ENCODE measurements around the gene CHRNA4.

Gene CHRNA4

GRCh38 chr20:63396300-63396699 is 35.2 kb upstream of the CHRNA4 start:
- Histone ChIP-seq H3K4me1 (ENCODE audit: control insufficient read depth, low read length) (no peaks in the 10 kb centered on the region), H3F3A (ENCODE audit: control insufficient read depth, insufficient read depth) (no peaks in the 10 kb centered on the region), H3K9me2 (replicated peaks; ENCODE audit: control insufficient read depth, low read length) (no peaks in the 10 kb centered on the region), H3K9me3 (ENCODE audit: control insufficient read depth, insufficient read depth, low read length) (no peaks in the 10 kb centered on the region), H3K4me3 (ENCODE audit: low read length) (no peak overlapping the region), H3K36me3 (ENCODE audit: control insufficient read depth, low read length) (no peaks in the 10 kb centered on the region), H3K27ac (ENCODE audit: low read depth, low read length) (no peak overlapping the region), H3K79me2 (ENCODE audit: control insufficient read depth, low read length) (no peaks in the 10 kb centered on the region), H3K4me2 (ENCODE audit: low read length) (no peak overlapping the region), H4K20me1 (ENCODE audit: control insufficient read depth, insufficient read depth, low read depth, low read length) (no peaks in the 10 kb centered on the region), H3K27me3 (ENCODE audit: control insufficient read depth, low read length) (no peaks in the 10 kb centered on the region)
- TF ChIP-seq EZH2phosphoT487 (IDR thresholded peaks at IDR 0.05; ENCODE audit: borderline replicate concordance, low read length) (no peak), CTCF (IDR thresholded peaks at IDR 0.05; ENCODE audit: low read depth, low read length, poor library complexity, severe bottlenecking) (no peak)

GRCh38 chr20:63395723-63396122 is 34.6 kb upstream of the CHRNA4 start:
- Histone ChIP-seq H3K4me1 (ENCODE audit: control insufficient read depth, low read length) (no peaks in the 10 kb centered on the region), H3K27ac (ENCODE audit: low read depth, low read length) (no peak overlapping the region), H3K4me3 (ENCODE audit: low read length) (no peak overlapping the region), H3K9me3 (ENCODE audit: control insufficient read depth, insufficient read depth, low read length) (no peaks in the 10 kb centered on the region), H3F3A (ENCODE audit: control insufficient read depth, insufficient read depth) (no peaks in the 10 kb centered on the region), H3K79me2 (ENCODE audit: control insufficient read depth, low read length) (no peaks in the 10 kb centered on the region), H4K20me1 (ENCODE audit: control insufficient read depth, insufficient read depth, low read depth, low read length) (no peaks in the 10 kb centered on the region), H3K9me2 (replicated peaks; ENCODE audit: control insufficient read depth, low read length) (no peaks in the 10 kb centered on the region), H3K4me2 (ENCODE audit: low read length) (no peak overlapping the region), H3K27me3 (ENCODE audit: control insufficient read depth, low read length) (no peaks in the 10 kb centered on the region), H3K36me3 (ENCODE audit: control insufficient read depth, low read length) (no peaks in the 10 kb centered on the region)
- TF ChIP-seq EZH2phosphoT487 (IDR thresholded peaks at IDR 0.05; ENCODE audit: borderline replicate concordance, low read length) (no peak), CTCF (IDR thresholded peaks at IDR 0.05; ENCODE audit: low read depth, low read length, poor library complexity, severe bottlenecking) (no peak)

GRCh38 chr20:63394920-63395455 is 33.8 kb upstream of the CHRNA4 start:
- Histone ChIP-seq H3K79me2 (ENCODE audit: control insufficient read depth, low read length) (no peaks in the 10 kb centered on the region), H4K20me1 (ENCODE audit: control insufficient read depth, insufficient read depth, low read depth, low read length) (no peaks in the 10 kb centered on the region), H3K27me3 (ENCODE audit: control insufficient read depth, low read length) (no peaks in the 10 kb centered on the region), H3K9me3 (ENCODE audit: control insufficient read depth, insufficient read depth, low read length) (no peaks in the 10 kb centered on the region), H3K36me3 (ENCODE audit: control insufficient read depth, low read length) (no peaks in the 10 kb centered on the region), H3K4me2 (ENCODE audit: low read length) (no peak overlapping the region), H3K27ac (ENCODE audit: low read depth, low read length) (no peak overlapping the region), H3F3A (ENCODE audit: control insufficient read depth, insufficient read depth) (no peaks in the 10 kb centered on the region), H3K9me2 (replicated peaks; ENCODE audit: control insufficient read depth, low read length) (no peaks in the 10 kb centered on the region), H3K4me1 (ENCODE audit: control insufficient read depth, low read length) (no peaks in the 10 kb centered on the region), H3K4me3 (ENCODE audit: low read length) (no peak overlapping the region)
- TF ChIP-seq CTCF (IDR thresholded peaks at IDR 0.05; ENCODE audit: low read depth, low read length, poor library complexity, severe bottlenecking): no peak
- no peak for TF ChIP-seq EZH2phosphoT487 (IDR thresholded peaks at IDR 0.05; ENCODE audit: borderline replicate concordance, low read length)

All from DOHH2 (cell line).